GM23338 (cell line): ENCODE results near the gene TBATA. TPM values are rescaled to one million over a fixed set of nuclear protein-coding genes. Genes with fewer than 3 reads are reported as not detected.

Experiments
- ATAC-seq: fragments of 200-7000 bp; cut with Tn5 transposase; 3 replicates; pipeline ENCODE4 v1.9.1; 2020
- DNase-seq: peaks from one replicate; pipeline ENCODE4 v3.0.0-alpha.2; 2015; ENCODE audit warnings: low spot score
- H2AFZ ChIP-seq: fragments of 200-600 bp; sonication (generic); 2 replicates; pipeline ENCODE4 v1.8.0; 2016; ENCODE audit warnings: antibody characterized with exemption, mild to moderate bottlenecking, moderate library complexity
- H3F3A ChIP-seq: fragments of 200-600 bp; sonication (generic); replicated peaks from 2 replicates; pipeline ENCODE4 v1.8.0; 2017; ENCODE audit warnings: antibody characterized with exemption, mixed run types, low read depth
- H3K27ac ChIP-seq: fragments of 200-600 bp; sonication (generic); 2 replicates; pipeline ENCODE4 v1.6.1; 2016; ENCODE audit warnings: low read depth
- H3K27me3 ChIP-seq: fragments of 200-600 bp; sonication (generic); 2 replicates; pipeline ENCODE4 v1.8.0; 2016; ENCODE audit warnings: mild to moderate bottlenecking, mixed run types, moderate library complexity; ENCODE audit not compliant: insufficient read depth
- H3K36me3 ChIP-seq: fragments of 200-600 bp; sonication (generic); 2 replicates; pipeline ENCODE4 v1.8.0; 2016; ENCODE audit warnings: mild to moderate bottlenecking; ENCODE audit not compliant: insufficient read depth
- H3K4me1 ChIP-seq: fragments of 200-600 bp; sonication (generic); 2 replicates; pipeline ENCODE4 v1.8.0; 2016; ENCODE audit warnings: mild to moderate bottlenecking, moderate library complexity; ENCODE audit not compliant: insufficient read depth
- H3K4me2 ChIP-seq: fragments of 200-600 bp; sonication (generic); 2 replicates; pipeline ENCODE4 v1.7.1; 2017; ENCODE audit warnings: mixed run types
- H3K4me3 ChIP-seq: fragments of 200-600 bp; sonication (generic); 2 replicates; pipeline ENCODE4 v1.6.1; 2016; ENCODE audit warnings: mixed run types
- H3K79me2 ChIP-seq: fragments of 200-600 bp; sonication (generic); replicated peaks from 2 replicates; pipeline ENCODE4 v1.8.0; 2017; ENCODE audit warnings: mild to moderate bottlenecking; ENCODE audit not compliant: insufficient read depth
- H3K9me2 ChIP-seq: fragments of 200-600 bp; sonication (generic); 2 replicates; pipeline ENCODE4 v1.8.0; 2017; ENCODE audit not compliant: insufficient read depth
- H4K20me1 ChIP-seq: fragments of 200-600 bp; sonication (generic); replicated peaks from 2 replicates; pipeline ENCODE4 v1.8.0; 2017; ENCODE audit warnings: mild to moderate bottlenecking; ENCODE audit not compliant: insufficient read depth
- H3K27ac Mint-ChIP-seq: 2 replicates; pipeline ENCODE4 v1.8.0; 2020; ENCODE audit warnings: inconsistent platforms, mild to moderate bottlenecking, moderate library complexity, mixed read lengths
- H3K27me3 Mint-ChIP-seq: 3 replicates; pipeline ENCODE4 v1.8.0; 2022; ENCODE audit warnings: low read depth, mild to moderate bottlenecking, moderate library complexity, mixed read lengths, inconsistent platforms; ENCODE audit not compliant: insufficient read depth, poor library complexity
- H3K36me3 Mint-ChIP-seq: 3 replicates; pipeline ENCODE4 v1.8.0; 2021; ENCODE audit warnings: low read depth, mild to moderate bottlenecking, inconsistent platforms, moderate library complexity, mixed read lengths
- H3K4me1 Mint-ChIP-seq: 3 replicates; pipeline ENCODE4 v1.8.0; 2020; ENCODE audit warnings: mild to moderate bottlenecking, inconsistent platforms, mixed read lengths
- H3K4me3 Mint-ChIP-seq: 3 replicates; pipeline ENCODE4 v1.8.0; 2021; ENCODE audit warnings: moderate library complexity, mild to moderate bottlenecking, inconsistent platforms, mixed read lengths
- H3K9me3 Mint-ChIP-seq: 3 replicates; pipeline ENCODE4 v1.8.0; 2020; ENCODE audit warnings: moderate library complexity, mild to moderate bottlenecking, inconsistent platforms, mixed read lengths
- CREB1 ChIP-seq: fragments of 250-450 bp; sonication (Bioruptor Pico); IDR thresholded peaks from 2 replicates; pipeline ENCODE4 v1.5.0; 2020; ENCODE audit warnings: low read depth, mild to moderate bottlenecking, moderate library complexity
- EZH2 ChIP-seq: fragments of 200-600 bp; sonication (generic); IDR thresholded peaks from one replicate; pipeline ENCODE4 v1.8.0; 2017; ENCODE audit warnings: antibody characterized with exemption, mild to moderate bottlenecking, low read depth; ENCODE audit not compliant: unreplicated experiment
- EZH2phosphoT487 ChIP-seq: fragments of 200-600 bp; sonication (generic); IDR thresholded peaks from one replicate; pipeline ENCODE4 v1.8.1; 2018; ENCODE audit warnings: antibody characterized with exemption; ENCODE audit not compliant: unreplicated experiment
- JUNB ChIP-seq: IDR thresholded peaks from one replicate; pipeline ENCODE4 v1.6.1; 2016; ENCODE audit warnings: antibody characterized with exemption; ENCODE audit not compliant: unreplicated experiment
- NANOG ChIP-seq: IDR thresholded peaks from 2 replicates; pipeline ENCODE4 v1.6.1; 2016; ENCODE audit warnings: antibody characterized with exemption, borderline replicate concordance
- POLR2AphosphoS5 ChIP-seq: IDR thresholded peaks from 2 replicates; pipeline ENCODE4 v1.6.1; 2016; ENCODE audit warnings: antibody characterized with exemption, low read depth
- STAT1 ChIP-seq: IDR thresholded peaks from one replicate; pipeline ENCODE4 v1.6.1; 2016; ENCODE audit warnings: antibody characterized with exemption; ENCODE audit not compliant: unreplicated experiment
- ZNF114 ChIP-seq: fragments of 250-450 bp; sonication (Bioruptor Pico); IDR thresholded peaks from 2 replicates; pipeline ENCODE4 v1.5.0; 2020; ENCODE audit warnings: mild to moderate bottlenecking, moderate library complexity
- ZNF331 ChIP-seq: fragments of 250-450 bp; sonication (Bioruptor Pico); IDR thresholded peaks from 2 replicates; pipeline ENCODE4 v1.5.0; 2020; ENCODE audit warnings: low read depth, mild to moderate bottlenecking, moderate library complexity
- polyA plus RNA-seq: library from polyadenylated mRNA; unstranded; fragments of >200 nt; fragmentation: Nextera tagmentation; extraction: Ambion mirVana; gene quantifications from 2 replicates; pipeline ENCODE4 v1.2.1, GENCODE V29; 2016
- total RNA-seq: library from RNA; depleted of rRNA; stranded (reverse); fragments of >200 nt; shearing (Covaris generic); gene quantifications from 2 replicates; pipeline ENCODE4 v1.2.3, GENCODE V29; 2014
- TF ChIP-seq, protein P1 (sequence below): IDR thresholded peaks from 2 replicates; pipeline ENCODE4 v1.6.1; 2016; ENCODE audit warnings: antibody characterized with exemption
- TF ChIP-seq, protein P2 (sequence below): fragments of 250-450 bp; sonication (Bioruptor Pico); IDR thresholded peaks from 2 replicates; pipeline ENCODE4 v1.5.0; 2020; ENCODE audit warnings: mild to moderate bottlenecking, moderate library complexity
- TF ChIP-seq, protein P3 (sequence below), 2 experiments: fragments of 200-600 bp in 1 of 2; sonication (generic) in 1 of 2; conservative IDR thresholded peaks; 2 replicates each; pipeline versions ENCODE4 v1.5.1 to v1.6.1; 2016 to 2017; ENCODE audit warnings: antibody characterized with exemption in 2 of 2, low read depth in 2 of 2, mild to moderate bottlenecking in 2 of 2, moderate library complexity in 1 of 2
- TF ChIP-seq, protein P4 (sequence below): IDR thresholded peaks from one replicate; pipeline ENCODE4 v1.6.1; 2018; ENCODE audit warnings: antibody characterized with exemption; ENCODE audit not compliant: unreplicated experiment

TBATA gene
- total and polyA plus RNA-seq, 2 experiments from 2014 or later, result not detected

DNA sequence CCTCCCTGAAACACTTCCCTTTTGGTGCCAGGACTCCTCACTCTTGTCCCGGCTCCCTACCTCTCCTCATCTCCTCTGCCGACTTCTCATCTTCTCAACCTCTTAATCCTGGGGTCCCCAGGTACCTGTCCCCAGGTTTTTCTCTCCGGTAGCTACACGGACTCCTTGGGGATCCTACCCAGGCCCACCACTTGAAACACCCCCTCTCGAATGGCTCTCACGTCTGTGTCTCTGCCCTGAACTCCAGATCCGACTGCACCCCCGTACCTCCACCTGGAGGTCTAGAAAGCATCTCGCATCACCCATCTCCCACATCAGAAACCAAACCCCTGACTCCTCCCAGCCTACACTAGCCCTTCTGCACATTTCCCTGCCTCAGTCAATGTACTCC lies 4.8 kb downstream of the TBATA start:
- no peaks in the 10 kb centered on the region for H3K36me3 ChIP-seq
- H3K27ac ChIP-seq, result no peak overlapping the region
- H3K4me3 Mint-ChIP-seq, result no peak overlapping the region
- no peaks in the 10 kb centered on the region for H3K79me2 ChIP-seq
- peaks cover 5% of the 10 kb centered on the region; the same call in 2 of the 3 replicates for H3K4me1 Mint-ChIP-seq
- H3K27me3 ChIP-seq, result no peaks in the 10 kb centered on the region
- H3K36me3 Mint-ChIP-seq, result no peaks in the 10 kb centered on the region
- DNase-seq (no peak), ATAC-seq (no peak)
- H3K4me1 ChIP-seq, result no peaks in the 10 kb centered on the region
- no peak for TF ChIP-seq ZNF331 (CRISPR knock-in tag)
- TF ChIP-seq EZH2, result no peak
- no peak for TF ChIP-seq STAT1
- TF ChIP-seq, protein P1, sequence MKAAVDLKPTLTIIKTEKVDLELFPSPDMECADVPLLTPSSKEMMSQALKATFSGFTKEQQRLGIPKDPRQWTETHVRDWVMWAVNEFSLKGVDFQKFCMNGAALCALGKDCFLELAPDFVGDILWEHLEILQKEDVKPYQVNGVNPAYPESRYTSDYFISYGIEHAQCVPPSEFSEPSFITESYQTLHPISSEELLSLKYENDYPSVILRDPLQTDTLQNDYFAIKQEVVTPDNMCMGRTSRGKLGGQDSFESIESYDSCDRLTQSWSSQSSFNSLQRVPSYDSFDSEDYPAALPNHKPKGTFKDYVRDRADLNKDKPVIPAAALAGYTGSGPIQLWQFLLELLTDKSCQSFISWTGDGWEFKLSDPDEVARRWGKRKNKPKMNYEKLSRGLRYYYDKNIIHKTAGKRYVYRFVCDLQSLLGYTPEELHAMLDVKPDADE, result no peak
- TF ChIP-seq NANOG, result no peak
- TF ChIP-seq, protein P2, sequence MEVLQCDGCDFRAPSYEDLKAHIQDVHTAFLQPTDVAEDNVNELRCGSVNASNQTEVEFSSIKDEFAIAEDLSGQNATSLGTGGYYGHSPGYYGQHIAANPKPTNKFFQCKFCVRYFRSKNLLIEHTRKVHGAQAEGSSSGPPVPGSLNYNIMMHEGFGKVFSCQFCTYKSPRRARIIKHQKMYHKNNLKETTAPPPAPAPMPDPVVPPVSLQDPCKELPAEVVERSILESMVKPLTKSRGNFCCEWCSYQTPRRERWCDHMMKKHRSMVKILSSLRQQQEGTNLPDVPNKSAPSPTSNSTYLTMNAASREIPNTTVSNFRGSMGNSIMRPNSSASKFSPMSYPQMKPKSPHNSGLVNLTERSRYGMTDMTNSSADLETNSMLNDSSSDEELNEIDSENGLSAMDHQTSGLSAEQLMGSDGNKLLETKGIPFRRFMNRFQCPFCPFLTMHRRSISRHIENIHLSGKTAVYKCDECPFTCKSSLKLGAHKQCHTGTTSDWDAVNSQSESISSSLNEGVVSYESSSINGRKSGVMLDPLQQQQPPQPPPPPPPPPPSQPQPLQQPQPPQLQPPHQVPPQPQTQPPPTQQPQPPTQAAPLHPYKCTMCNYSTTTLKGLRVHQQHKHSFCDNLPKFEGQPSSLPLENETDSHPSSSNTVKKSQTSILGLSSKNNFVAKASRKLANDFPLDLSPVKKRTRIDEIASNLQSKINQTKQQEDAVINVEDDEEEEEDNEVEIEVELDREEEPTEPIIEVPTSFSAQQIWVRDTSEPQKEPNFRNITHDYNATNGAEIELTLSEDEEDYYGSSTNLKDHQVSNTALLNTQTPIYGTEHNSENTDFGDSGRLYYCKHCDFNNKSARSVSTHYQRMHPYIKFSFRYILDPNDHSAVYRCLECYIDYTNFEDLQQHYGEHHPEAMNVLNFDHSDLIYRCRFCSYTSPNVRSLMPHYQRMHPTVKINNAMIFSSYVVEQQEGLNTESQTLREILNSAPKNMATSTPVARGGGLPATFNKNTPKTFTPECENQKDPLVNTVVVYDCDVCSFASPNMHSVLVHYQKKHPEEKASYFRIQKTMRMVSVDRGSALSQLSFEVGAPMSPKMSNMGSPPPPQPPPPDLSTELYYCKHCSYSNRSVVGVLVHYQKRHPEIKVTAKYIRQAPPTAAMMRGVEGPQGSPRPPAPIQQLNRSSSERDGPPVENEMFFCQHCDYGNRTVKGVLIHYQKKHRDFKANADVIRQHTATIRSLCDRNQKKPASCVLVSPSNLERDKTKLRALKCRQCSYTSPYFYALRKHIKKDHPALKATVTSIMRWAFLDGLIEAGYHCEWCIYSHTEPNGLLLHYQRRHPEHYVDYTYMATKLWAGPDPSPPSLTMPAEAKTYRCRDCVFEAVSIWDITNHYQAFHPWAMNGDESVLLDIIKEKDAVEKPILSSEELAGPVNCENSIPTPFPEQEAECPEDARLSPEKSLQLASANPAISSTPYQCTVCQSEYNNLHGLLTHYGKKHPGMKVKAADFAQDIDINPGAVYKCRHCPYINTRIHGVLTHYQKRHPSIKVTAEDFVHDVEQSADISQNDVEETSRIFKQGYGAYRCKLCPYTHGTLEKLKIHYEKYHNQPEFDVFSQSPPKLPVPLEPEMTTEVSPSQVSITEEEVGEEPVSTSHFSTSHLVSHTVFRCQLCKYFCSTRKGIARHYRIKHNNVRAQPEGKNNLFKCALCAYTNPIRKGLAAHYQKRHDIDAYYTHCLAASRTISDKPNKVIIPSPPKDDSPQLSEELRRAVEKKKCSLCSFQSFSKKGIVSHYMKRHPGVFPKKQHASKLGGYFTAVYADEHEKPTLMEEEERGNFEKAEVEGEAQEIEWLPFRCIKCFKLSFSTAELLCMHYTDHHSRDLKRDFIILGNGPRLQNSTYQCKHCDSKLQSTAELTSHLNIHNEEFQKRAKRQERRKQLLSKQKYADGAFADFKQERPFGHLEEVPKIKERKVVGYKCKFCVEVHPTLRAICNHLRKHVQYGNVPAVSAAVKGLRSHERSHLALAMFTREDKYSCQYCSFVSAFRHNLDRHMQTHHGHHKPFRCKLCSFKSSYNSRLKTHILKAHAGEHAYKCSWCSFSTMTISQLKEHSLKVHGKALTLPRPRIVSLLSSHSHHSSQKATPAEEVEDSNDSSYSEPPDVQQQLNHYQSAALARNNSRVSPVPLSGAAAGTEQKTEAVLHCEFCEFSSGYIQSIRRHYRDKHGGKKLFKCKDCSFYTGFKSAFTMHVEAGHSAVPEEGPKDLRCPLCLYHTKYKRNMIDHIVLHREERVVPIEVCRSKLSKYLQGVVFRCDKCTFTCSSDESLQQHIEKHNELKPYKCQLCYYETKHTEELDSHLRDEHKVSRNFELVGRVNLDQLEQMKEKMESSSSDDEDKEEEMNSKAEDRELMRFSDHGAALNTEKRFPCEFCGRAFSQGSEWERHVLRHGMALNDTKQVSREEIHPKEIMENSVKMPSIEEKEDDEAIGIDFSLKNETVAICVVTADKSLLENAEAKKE (CRISPR knock-in tag), result no peak
- TF ChIP-seq, protein P3, sequence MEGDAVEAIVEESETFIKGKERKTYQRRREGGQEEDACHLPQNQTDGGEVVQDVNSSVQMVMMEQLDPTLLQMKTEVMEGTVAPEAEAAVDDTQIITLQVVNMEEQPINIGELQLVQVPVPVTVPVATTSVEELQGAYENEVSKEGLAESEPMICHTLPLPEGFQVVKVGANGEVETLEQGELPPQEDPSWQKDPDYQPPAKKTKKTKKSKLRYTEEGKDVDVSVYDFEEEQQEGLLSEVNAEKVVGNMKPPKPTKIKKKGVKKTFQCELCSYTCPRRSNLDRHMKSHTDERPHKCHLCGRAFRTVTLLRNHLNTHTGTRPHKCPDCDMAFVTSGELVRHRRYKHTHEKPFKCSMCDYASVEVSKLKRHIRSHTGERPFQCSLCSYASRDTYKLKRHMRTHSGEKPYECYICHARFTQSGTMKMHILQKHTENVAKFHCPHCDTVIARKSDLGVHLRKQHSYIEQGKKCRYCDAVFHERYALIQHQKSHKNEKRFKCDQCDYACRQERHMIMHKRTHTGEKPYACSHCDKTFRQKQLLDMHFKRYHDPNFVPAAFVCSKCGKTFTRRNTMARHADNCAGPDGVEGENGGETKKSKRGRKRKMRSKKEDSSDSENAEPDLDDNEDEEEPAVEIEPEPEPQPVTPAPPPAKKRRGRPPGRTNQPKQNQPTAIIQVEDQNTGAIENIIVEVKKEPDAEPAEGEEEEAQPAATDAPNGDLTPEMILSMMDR (conservative IDR thresholded peaks at IDR 0.05; ENCODE audit: low read depth in 2 of 2), result no peak
- no peak for TF ChIP-seq EZH2phosphoT487
- no peak for TF ChIP-seq CREB1
- TF ChIP-seq, protein P4, sequence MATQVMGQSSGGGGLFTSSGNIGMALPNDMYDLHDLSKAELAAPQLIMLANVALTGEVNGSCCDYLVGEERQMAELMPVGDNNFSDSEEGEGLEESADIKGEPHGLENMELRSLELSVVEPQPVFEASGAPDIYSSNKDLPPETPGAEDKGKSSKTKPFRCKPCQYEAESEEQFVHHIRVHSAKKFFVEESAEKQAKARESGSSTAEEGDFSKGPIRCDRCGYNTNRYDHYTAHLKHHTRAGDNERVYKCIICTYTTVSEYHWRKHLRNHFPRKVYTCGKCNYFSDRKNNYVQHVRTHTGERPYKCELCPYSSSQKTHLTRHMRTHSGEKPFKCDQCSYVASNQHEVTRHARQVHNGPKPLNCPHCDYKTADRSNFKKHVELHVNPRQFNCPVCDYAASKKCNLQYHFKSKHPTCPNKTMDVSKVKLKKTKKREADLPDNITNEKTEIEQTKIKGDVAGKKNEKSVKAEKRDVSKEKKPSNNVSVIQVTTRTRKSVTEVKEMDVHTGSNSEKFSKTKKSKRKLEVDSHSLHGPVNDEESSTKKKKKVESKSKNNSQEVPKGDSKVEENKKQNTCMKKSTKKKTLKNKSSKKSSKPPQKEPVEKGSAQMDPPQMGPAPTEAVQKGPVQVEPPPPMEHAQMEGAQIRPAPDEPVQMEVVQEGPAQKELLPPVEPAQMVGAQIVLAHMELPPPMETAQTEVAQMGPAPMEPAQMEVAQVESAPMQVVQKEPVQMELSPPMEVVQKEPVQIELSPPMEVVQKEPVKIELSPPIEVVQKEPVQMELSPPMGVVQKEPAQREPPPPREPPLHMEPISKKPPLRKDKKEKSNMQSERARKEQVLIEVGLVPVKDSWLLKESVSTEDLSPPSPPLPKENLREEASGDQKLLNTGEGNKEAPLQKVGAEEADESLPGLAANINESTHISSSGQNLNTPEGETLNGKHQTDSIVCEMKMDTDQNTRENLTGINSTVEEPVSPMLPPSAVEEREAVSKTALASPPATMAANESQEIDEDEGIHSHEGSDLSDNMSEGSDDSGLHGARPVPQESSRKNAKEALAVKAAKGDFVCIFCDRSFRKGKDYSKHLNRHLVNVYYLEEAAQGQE, result no peak
- TF ChIP-seq JUNB, result no peak
- no peak for TF ChIP-seq POLR2AphosphoS5
- TF ChIP-seq ZNF114 (CRISPR knock-in tag), result no peak
- H3K9me2 ChIP-seq, result peaks cover 4% of the 10 kb centered on the region; the same call in 1 of the 2 replicates
- no peaks in the 10 kb centered on the region; the same call in 1 of the 2 replicates for H4K20me1 ChIP-seq
- H2AFZ ChIP-seq, result no peak overlapping the region
- no peak overlapping the region for H3K4me3 ChIP-seq
- no peak overlapping the region for H3K27ac Mint-ChIP-seq
- H3K27me3 Mint-ChIP-seq, result peaks cover 3% of the 10 kb centered on the region
- no peaks in the 10 kb centered on the region for H3F3A ChIP-seq
- no peak overlapping the region for H3K4me2 ChIP-seq
- no peaks in the 10 kb centered on the region for H3K9me3 Mint-ChIP-seq
